Adrenal gland (tissue), 12 donors: Measurements from ENCODE around the gene EIF2D. TPM values are rescaled to one million over a fixed set of nuclear protein-coding genes. Genes with fewer than 3 reads are reported as not detected.
"Not testable (repeated sequence)": the region's sequence is repeated elsewhere in the genome, so short reads cannot be mapped to it uniquely, and the experiment has no call there.

Source experiments
- DNase-seq, 7 donors: peaks; one replicate each; pipeline ENCODE4 v3.0.0-alpha.2; 2019 to 2020
- H3K27ac ChIP-seq, 5 donors: fragments of 200-600 bp; sonication (generic) in 4 of 5; 1 replicate in 3 of 5; 2 replicates in 2 of 5; pipeline versions ENCODE4 v1.5.1 to v1.8.0; 2016 to 2020; ENCODE audit warnings: mild to moderate bottlenecking in 1 of 5
- H3K27me3 ChIP-seq: fragments of 200-600 bp; 2 replicates; pipeline ENCODE4 v1.8.0; 2021
- H3K36me3 ChIP-seq, 2 donors: fragments of 200-600 bp; replicated peaks in 1 of 2; 1 replicate in 1 of 2; 2 replicates in 1 of 2; pipeline versions ENCODE4 v1.5.1 to v1.8.0; 2018 to 2022
- H3K4me1 ChIP-seq, 2 donors: fragments of 200-600 bp; replicated peaks in 1 of 2; 1 replicate in 1 of 2; 2 replicates in 1 of 2; pipeline versions ENCODE4 v1.5.1 to v1.8.0; 2018 to 2021
- H3K4me3 ChIP-seq, 4 donors: fragments of 200-600 bp; sonication (generic) in 3 of 4; one replicate each; pipeline ENCODE4 v1.5.1; 2016 to 2018
- H3K9me3 ChIP-seq, 3 donors: fragments of 200-600 bp; sonication (generic) in 1 of 3; replicated peaks in 1 of 3; 1 replicate in 2 of 3; 2 replicates in 1 of 3; pipeline versions ENCODE4 v1.5.1 to v1.8.0; 2016 to 2021
- POLR2A ChIP-seq, 2 donors: fragments of 450-650 bp; IDR thresholded peaks; one replicate each; pipeline ENCODE4 v1.6.1; 2017; ENCODE audit warnings: antibody characterized with exemption in 2 of 2, mild to moderate bottlenecking in 2 of 2, moderate library complexity in 1 of 2
- WGBS, 4 donors: extraction: QIAGEN DNeasy Blood & Tissue Kit in 2 of 4; methylation state at CpG; one replicate each; pipeline versions ENCODE4 v1.1.5 to v1.1.7; 2013 to 2017; 5-methylcytosine and 5-hydroxymethylcytosine counted together
- intact Hi-C, 2 donors: fragments of 100-400 bp; cut with DNase I; formaldehyde crosslinking; loops; one replicate each; pipeline versions ENCODE4 v1.14.1 to v1.15.0; 2022 to 2023
- polyA plus RNA-seq, 3 donors: library from polyadenylated mRNA; stranded (reverse); fragments of 200-250 nt in 2 of 3; fragments of 350-450 nt in 1 of 3; fragmentation: Illumina TruSeq in 1 of 3; extraction: RNeasy Lipid Tissue Mini Kit (QIAGEN cat#74804) in 1 of 3; gene quantifications; one replicate each; pipeline ENCODE4 v1.2.3, GENCODE V29; 2013 to 2014
- total RNA-seq, 9 donors: library from RNA; depleted of rRNA in 4 of 9; stranded (reverse); fragments of >200 nt in 4 of 9; fragments of 120-200 nt in 1 of 9; fragmentation: NEBNext Ultra II Directional in 1 of 9; extraction: Animal tissue kit (Norgen Biotek cat#: 25700) in 1 of 9; gene quantifications; one replicate each; pipeline versions ENCODE4 v1.1.0 to v1.2.4, GENCODE V29; 2013 to 2023
- TF ChIP-seq, protein P1 (sequence below), 6 experiments: fragments of 450-650 bp in 4 of 6; fragments of 200-600 bp in 2 of 6; sonication (generic) in 1 of 6; IDR thresholded peaks; 1 replicate in 5 of 6; 2 replicates in 1 of 6; pipeline versions ENCODE4 v1.5.1 to v1.8.0; 2016 to 2021; ENCODE audit warnings: antibody characterized with exemption in 6 of 6, mild to moderate bottlenecking in 2 of 6, moderate library complexity in 1 of 6
- donor health status: healthy with polysubstance abuse.
- donor health status: Bipolar disorder and iron deficiency.
- donor health status: DM: yes; HTN: yes; CAD: no.
- donor health status: DM: no; HTN: no; CAD: no.
- donor health status: DM: no; HTN: no; CAD: no.
- donor health status: DM: yes; HTN: yes; CAD: no.

The EIF2D gene
- total and polyA plus RNA-seq, 12 donors, result 31.6 to 95.4 (median 54.0) TPM

DNA sequence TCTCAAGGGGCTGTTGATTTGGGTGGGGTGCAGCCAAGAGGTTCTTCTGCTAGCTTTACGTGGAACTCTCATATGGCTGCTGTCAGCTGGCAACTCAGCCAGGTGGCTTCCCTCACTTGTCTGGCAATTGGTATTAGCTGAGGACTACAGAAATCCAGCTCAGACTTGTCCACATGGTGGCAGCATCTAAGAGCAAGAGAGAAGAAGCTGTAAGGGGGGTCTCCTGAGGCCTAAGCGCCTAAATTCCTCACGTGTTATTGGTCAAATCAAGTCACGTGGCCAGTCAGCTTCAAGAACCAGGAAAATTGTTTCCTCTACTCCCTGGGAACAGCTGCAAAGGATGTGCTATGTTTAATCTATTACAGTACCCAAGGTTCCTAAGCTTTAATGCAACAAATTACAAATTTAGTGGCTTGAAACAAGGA lies 18.8 kb upstream of the EIF2D start:
- Histone ChIP-seq H3K9me3 (no peaks in the 10 kb centered on the region), H3K27ac (no peak overlapping the region), H3K27me3 (no peaks in the 10 kb centered on the region), H3K4me3 (no peak overlapping the region), H3K36me3 (no peaks in the 10 kb centered on the region), H3K4me1 (peaks cover 8 to 16% of the 10 kb centered on the region in 2 donors)
- intact Hi-C loops, result loop anchor here (10.0 kb wide), 2 partner anchors 94 to 284 kb away; no protein-coding TSS in a partner anchor
- TF ChIP-seq POLR2A (IDR thresholded peaks at IDR 0.05), result no peak
- TF ChIP-seq, protein P1, sequence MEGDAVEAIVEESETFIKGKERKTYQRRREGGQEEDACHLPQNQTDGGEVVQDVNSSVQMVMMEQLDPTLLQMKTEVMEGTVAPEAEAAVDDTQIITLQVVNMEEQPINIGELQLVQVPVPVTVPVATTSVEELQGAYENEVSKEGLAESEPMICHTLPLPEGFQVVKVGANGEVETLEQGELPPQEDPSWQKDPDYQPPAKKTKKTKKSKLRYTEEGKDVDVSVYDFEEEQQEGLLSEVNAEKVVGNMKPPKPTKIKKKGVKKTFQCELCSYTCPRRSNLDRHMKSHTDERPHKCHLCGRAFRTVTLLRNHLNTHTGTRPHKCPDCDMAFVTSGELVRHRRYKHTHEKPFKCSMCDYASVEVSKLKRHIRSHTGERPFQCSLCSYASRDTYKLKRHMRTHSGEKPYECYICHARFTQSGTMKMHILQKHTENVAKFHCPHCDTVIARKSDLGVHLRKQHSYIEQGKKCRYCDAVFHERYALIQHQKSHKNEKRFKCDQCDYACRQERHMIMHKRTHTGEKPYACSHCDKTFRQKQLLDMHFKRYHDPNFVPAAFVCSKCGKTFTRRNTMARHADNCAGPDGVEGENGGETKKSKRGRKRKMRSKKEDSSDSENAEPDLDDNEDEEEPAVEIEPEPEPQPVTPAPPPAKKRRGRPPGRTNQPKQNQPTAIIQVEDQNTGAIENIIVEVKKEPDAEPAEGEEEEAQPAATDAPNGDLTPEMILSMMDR (IDR thresholded peaks at IDR 0.05), result peak in 5 of 6 experiments; percentile 34 to 49 (median 45)
- WGBS, 4 donors, result 29 to 37% (median 36%) methylated on average over 4 of the region's 4 CpGs
- peak; percentile 40 to 85 (median 62) for DNase-seq

DNA sequence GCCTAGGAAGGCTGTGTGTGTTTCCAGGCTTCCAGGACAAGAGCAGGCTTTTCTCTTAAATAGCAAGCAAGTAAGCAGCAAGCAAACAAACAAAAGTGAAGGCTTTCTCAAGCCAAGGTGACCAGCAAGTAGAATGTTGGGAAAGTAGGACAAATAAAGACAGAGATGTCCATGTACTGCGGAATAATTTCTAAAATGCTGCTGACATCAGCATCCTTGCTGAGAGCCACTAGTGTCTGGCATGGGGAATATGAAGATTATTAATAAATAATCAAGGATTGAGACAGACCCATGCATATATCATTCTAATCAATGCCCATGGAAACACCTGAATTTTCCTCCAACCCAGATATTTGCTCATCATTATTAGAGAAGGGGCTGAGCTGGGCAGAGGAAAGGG lies 16.7 kb upstream of the EIF2D start:
- H3K27ac ChIP-seq, result no peak overlapping the region
- no peak overlapping the region for H3K4me3 ChIP-seq
- H3K4me1 ChIP-seq, result peaks cover 0 to 2% of the 10 kb centered on the region in 2 donors
- H3K27me3 ChIP-seq, result no peaks in the 10 kb centered on the region
- intact Hi-C loops, result no loop called here
- H3K36me3 ChIP-seq, result no peaks in the 10 kb centered on the region
- no peak for DNase-seq
- H3K9me3 ChIP-seq, result no peaks in the 10 kb centered on the region
- WGBS, 4 donors, result 0 to 73% (median 50%) methylated on average over 1 of the region's 1 CpG; no CpG with 5 or more reads in 1 of the 4 donors
- TF ChIP-seq, protein P1 (IDR thresholded peaks at IDR 0.05), result no peak
- no peak for TF ChIP-seq POLR2A (IDR thresholded peaks at IDR 0.05)

DNA sequence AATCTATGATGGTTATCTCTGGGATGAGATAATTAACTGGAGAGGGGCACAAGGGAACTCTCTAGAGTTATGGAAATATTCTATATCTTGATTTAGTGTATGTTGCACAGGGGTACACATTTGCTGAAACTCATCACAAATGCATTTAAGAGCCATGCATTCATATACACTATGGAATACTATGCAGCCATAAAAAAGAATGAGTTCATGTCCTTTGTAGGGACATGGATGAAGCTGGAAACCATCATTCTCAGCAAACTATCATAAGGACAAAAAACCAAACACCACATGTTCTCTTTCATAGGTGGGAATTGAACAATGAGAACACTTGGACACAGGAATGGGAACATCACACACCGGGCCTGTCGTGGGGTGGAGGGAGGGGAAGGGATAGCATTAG lies 14.1 kb upstream of the EIF2D start:
- 83 to 95% (median 93%) methylated on average over 2 of the region's 2 CpGs for WGBS, 4 donors
- H3K4me3 ChIP-seq, H3K9me3 ChIP-seq, H3K36me3 ChIP-seq, H3K27me3 ChIP-seq, intact Hi-C loops, DNase-seq, H3K27ac ChIP-seq, H3K4me1 ChIP-seq: not testable (repeated sequence)

DNA sequence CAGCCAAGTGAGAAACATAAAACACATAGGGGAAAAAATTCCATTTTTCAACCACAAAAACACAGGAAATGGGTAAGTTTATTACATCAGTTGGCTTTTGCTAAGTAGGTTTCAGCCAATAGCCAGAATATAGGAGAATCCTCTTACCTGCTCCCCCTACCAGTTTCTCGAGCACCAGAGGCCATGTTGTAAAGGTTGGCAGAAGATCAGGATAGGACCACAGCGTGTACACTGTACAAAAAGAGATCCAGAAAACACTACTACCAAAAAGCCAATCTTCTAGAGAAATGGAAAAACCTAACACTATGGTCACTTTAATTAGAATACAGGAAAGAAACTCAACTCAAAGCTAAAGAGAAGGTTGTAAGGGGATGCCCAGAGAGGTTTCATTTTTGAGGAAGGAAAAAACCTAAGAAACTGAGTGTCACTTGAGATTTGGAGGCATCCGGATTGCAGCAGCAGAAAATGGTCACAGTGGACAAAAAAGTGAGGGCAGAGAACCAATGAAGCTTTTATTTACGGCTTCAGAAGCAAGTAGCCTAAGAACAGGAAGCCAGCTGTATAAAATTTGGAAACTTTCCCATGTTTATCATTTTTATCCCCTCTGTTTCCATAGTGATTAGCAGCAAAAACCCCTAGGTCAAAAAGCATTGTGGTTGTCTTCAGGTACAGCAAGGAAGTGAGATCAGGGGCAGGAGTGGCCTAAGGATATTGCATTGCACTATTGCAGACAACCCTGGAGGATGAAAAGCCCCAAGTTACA lies 2.9 kb downstream of the EIF2D start:
- TF ChIP-seq, protein P1 (IDR thresholded peaks at IDR 0.05), result no peak
- TF ChIP-seq POLR2A (IDR thresholded peaks at IDR 0.05), result no peak
- H3K27me3 ChIP-seq, result no peaks in the 10 kb centered on the region
- DNase-seq, result no peak
- H3K4me3 ChIP-seq, result no peak overlapping the region
- peaks cover 6 to 12% of the 10 kb centered on the region in 2 donors for H3K4me1 ChIP-seq
- 67 to 74% (median 70%) methylated on average over 4 of the region's 4 CpGs for WGBS, 4 donors
- no peak overlapping the region for H3K27ac ChIP-seq
- intact Hi-C loops, result no loop called here
- no peaks in the 10 kb centered on the region for H3K9me3 ChIP-seq
- peaks cover 0 to 46% of the 10 kb centered on the region in 2 donors for H3K36me3 ChIP-seq
